GM19240 (cell line): Measurements from ENCODE around the gene AOPEP.
"Not testable (repeated sequence)": the region's sequence is repeated elsewhere in the genome, so short reads cannot be mapped to it uniquely, and the experiment has no call there.

Experiments
- DNase-seq: peaks from one replicate; pipeline ENCODE4 v3.0.0; 2011; ENCODE audit warnings: low spot score; ENCODE audit not compliant: insufficient read length

AOPEP gene

DNA sequence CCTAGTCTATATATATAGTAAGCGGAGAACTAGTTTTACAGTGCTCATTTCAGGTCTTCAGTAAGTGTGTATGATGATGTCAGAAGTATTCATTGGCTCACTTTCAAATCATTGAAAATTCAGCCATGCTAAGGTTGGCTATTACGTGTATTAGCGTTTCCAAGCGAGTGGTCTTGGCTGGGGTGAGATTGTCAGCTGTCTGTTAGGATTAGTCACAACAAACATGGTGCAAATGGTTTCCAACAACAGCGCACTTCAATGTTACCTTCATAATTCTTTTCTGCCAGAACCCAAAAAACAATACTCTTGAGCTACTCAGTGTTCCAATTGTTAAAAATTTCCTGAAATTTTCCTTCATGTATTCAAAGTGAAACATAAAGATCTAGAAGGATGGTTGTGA, 283.0 kb downstream of the AOPEP start:
- DNase-seq: no peak

DNA sequence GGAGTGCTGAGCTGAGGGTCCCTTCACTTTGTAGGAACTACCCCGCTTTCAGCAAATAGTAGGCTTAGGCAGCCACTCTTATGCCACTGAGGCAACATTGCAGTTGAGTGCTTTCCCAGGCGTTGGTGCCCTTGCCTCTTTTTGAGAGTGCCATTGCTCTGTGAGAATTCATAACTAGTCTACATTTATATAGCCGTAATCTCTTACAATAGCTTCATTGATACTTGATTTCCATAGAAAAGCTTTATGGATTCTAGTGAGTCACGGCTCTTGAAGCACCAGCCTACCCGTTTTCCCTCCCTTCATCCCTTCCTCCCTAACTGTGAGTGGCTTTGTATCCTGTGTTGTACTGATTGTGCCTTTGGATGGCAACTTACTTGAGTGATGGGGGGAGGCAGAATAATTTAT, 283.9 kb downstream of the AOPEP start:
- no peak for DNase-seq

DNA sequence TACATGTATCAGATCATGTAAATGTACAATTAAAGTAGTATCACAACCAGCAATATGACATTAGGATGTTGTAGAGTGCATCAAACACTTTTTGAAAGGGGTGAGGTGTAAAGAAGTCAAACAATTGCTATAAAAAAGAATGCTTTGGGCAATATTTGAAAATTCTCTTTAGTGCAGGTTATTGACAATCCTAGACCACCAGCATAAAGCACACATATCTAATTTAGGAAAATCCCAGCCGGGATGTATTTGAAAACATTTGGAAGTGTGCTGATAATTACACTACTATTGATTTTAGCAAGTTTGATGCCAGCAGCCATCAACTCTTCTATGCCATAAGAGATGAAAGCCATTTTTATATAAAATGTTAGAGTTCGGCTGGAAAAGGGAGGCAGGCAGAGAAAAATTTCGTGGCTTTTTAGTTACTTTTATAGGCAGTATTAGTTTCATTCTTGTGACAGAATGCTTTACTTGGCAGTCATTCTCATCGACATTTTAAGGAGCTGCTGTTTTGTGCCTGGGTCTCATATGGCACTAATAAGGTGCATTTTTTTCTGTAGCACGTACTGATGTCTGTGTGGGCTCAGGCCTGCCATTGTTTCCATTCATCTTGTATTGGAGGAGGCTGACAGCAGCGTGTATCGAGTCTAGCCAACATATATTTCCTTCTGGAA, 285.7 kb downstream of the AOPEP start:
- no peak for DNase-seq

DNA sequence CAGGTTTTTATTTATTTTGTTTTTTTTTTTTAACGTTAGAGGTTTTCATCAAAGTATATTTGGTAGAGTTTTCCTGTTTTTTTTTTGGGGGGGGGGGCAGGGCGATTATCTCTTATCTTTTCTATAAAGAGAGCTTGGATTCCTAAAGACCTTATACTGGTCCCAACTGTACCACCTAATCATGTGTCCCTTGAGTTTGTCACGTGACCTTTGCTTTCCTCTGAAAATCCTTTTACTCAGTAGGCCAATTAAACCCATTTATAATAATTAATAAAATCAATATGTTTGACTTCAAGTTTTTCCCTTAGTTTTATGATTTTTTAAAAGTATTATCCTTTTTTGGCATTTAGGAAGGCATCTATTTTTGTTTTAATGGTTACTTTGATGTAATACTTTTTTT, 286.4 kb downstream of the AOPEP start:
- DNase-seq: no peak

DNA sequence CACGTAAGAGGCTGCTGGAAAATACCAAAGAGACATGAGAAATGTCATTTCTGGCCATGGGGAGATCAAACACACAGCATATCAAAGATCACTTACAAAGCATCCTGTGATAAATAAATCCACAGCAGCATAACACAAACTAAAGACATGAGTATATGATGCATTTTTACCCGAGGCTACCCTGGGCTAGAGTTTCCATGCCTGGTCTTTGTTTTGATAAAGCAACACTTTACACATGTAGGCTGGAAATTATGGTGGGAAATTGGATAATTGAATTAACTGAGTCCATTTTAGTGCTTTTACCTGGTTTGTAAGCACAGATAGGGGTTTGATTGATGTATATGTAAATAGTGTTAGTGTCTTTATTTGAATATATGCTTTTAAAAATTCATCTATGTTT, 288.4 kb downstream of the AOPEP start:
- no peak for DNase-seq

DNA sequence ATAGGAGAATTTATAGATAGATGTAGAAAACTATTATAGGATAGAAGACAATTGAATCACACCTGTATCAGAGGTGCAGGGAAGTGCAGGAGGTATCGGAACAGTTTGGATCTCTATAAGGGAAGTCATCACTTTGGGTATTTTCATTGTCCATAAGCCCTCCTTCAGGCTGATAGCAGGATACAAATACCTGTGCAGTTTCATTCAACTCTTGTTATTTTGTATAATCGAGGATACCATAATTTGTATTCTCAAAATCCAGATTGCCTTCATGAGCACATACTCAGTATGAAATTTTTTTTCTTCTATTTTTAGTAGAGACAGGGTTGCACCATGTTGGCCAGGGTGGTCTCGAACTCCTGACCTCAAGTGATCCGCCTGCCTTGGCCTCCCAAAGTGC, 289.1 kb downstream of the AOPEP start:
- DNase-seq: no peak

DNA sequence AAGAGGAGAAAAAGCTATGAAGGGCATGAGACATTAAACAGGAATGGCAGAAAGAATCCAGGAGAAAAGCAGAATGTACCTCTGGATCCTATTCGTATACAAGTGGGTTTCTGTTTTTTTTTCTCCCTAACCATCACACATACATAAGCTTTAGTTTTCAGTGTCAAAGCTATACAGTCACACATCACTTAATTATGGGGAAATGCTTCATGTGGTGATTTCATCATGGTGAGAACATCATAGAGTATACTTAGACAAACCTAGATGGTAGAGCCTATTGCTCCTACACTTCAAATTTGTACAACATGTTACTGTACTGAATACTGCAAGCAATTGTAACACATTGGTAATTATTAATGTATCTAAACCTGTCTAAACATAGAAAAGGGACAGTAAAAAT, 290.6 kb downstream of the AOPEP start:
- no peak for DNase-seq

DNA sequence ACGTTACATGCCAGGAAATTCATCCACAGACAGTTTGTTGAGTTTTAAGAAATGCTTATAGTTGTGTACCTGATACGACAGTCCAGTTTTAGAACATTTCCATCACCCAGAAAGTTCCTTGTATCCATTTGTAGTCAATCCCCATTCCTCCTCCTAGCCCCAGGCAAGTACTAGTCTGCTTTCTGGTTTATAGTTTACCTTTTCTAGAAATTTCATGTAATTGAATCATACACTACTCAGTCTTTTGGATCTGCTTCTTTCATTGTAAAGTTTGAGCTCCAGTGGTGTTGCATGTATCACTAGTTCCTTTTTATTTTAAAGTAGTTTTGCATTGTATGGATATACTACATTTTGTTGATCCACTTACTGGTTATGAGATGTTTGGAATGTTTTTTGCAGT, 291.2 kb downstream of the AOPEP start:
- no peak for DNase-seq

DNA sequence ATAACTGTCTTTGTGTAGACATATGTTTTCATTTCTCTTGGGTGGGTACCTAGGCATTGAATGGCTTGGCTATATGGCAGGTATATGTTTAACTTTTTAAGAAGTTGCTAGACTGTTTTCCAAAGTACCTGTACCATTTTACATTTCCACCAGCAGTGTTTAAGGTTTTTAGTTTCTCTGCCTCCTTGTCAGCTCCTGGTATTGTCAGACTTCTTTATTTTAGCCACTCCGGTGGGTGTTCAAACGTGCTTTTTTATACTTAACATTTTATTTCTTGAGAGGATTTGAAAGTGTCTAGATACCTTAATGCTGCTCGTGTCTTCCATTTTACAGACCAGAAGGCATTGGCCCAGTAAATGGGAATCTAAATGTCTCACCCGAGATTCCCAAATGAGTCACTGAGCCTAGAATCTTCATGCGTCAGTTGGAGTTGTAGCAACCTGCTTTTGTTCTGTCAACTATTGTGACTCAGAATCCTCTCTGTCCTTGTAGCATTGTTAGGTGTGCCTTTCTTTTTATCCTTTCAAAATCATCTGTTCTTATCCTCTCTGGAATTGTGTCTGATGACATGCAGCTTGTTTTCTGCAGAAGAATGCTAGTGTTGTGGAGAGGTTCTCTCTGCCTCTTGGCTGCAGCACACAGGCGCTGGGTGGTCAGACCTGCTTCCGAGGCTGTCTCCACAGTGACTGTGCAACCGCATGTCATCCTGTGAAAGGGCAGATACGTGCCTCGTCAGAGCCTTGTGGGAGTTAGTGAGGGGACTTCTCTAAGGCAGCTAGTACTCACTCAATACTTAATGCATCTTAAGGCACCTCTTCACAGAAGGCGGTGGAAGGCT, 291.8 kb downstream of the AOPEP start:
- no peak for DNase-seq

DNA sequence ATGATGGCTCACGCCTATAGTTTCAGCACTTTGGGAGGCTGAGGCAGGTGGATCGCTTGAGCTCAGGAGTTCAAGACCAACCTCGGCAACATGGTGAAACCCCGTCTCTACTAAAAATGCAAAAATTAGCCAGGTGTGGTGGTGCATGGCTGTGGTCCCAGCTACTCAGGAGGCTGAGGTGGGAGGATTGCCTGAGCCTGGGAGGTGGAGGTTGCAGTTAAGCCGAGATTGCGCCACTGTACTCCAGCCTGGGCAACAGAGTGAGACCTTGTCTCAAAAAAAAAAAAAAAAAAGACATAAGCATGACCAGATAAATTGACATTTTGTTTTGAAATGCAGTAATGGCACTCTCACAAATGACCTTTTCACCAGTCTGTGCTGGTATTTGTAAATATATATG, 294.1 kb downstream of the AOPEP start:
- not testable (repeated sequence) for DNase-seq

DNA sequence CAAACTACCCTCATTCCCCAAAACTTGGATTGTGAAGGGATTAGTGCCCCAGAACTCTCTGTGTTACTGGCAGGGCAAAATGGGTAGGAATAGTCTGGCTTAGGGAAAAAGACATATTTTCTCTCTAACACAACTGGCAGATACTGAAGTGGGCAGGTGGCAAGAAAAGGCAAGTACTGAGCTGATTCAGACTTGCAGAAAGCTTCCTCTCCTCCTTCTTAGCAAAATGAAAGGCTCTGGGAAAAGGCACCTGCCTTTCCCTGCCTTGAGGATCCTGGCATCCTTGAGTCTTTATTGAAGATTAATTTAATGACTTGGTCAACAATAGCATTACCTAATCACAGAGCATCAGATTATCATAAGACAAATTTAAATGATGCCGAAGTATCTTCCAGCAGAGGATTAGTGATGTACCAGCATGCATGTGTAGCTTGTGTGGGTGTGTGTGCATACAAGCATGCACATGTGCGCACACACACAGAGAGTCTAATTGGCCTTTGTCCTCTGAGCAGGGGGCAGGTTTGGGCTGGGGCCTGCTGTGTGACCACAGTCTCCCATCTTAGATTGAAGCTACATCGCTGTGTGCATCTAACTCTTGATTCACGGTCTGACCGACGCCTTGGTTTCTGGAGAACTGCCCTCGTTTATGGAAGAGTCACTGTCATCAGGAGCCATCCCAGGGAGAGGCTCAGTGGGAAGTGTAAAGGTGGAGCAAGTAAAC, 294.8 kb downstream of the AOPEP start:
- no peak for DNase-seq

DNA sequence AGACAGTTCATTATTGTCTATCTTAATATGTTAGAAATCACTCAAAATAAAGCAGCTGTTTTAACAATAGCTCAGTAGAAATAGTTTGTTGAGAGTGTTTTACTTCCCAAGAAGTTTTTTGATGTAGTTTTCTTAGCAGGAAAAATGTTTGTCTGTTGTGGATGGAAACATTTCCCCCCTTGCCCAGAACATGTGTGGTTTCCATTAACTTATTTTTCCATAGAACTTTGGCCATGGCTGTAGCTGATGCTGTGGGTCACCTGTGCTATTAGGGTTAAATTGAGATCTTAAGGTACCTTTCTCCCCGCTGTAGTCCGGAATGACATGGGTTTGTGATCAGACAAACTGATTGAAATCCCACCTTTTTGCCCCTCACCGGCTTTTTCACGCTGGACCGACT, 296.2 kb downstream of the AOPEP start:
- no peak for DNase-seq

DNA sequence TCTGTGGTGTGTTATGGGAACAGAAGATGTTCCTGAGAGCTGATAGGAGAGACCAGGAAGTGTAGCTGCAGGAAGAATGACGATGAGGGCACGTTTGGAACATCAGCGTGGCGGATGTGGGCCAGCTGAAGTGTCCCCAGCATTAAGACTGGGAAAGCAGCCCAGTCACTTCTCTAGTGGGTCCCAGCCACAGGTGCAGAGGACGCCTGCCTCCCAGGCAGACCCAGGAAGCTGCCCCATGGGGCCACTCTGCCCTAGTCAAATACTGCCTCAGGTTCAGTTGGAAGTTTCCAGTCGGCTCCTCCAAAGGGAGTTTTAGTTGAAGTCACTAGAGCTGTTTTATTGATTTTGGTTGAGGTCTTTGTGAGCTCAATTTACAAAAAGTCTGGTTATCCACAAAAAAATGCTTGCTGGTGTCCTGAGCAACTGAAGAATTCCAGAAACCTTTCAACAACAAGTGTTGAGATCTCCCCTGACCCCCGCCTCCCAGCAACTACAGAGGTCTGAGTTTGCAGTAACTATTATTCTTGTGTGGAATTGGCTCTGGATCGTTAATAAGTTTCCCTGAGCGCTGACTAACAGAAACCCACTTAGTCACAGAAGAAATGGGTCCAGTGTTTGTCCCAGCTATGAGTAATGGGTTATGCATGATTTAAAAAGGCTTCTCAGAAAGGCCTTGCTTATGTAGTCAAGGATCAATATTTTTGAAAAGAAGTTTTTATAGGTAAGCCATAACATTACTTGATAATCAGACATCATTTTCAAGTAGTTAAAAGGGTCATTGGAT, 296.9 kb downstream of the AOPEP start:
- DNase-seq: no peak

DNA sequence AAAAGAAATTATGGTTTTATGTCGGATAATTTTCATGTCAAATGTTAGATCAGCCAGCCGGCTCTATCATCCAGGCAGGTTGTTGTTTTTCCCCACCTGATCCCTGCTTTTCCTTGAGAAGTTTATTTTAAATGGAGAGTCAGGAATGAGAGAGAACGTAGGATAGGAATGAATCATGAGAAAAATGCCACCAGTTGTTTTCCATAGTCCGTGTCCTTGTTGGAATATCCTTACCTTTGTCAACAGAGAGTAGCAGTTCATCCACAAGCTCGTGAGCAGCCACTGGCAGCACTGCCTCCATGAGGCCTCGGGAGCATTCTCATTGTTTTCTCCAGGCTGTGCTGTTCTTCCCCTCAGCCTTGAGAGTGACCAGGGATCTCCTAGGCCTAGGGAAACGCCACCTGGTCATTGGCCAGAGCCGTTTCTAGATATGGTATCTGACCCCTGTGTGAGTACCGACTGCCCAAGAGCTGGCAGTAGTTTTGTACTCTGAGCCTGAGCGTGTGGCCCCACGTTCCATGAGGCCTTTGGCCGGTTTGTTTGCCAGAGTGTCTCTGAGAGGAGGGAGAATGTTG, 297.7 kb downstream of the AOPEP start:
- DNase-seq: no peak

DNA sequence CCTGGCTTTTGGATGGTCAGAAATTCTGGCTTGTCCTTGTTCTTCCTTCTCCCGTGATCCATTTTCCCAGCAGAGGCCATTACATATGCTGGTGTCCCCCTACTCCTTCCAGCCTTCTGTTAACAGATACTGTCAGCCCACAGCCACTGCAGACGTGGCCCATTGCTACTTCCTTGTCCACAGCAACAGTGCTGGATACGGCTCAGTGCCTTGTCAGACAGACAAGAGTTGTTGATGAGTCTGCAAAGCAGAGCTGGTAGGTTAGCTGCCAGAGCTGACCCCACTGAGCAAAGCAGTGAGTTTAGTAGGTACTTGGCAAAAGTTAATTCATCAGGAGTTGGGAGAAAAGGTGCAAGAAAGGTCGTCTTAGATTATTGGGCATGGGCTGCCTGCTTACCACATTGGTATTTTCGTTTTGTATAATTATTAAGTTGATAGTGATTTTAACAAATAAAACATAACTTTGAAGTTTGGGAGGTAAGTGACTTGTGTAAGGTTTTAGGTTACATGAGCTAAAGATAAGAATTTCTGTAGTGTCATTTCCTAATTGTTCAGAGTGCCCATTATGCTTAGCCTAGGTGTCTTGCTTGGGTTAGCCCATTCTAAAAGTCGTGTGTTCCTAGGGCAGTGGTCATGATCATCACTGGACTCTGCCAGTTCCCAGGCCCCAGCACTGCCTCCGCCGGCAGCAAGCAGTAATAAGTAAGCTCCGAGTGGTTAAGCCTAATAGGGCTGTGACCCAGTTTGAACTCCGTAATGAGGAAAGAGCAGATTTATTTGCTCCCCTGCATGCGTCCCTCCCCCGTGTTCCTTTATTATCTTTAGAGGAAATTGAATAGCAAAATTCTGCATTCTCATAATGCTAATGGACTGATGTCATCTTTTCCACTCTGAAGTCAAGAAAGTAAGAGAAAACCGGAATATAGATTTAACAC, 299.0 kb downstream of the AOPEP start:
- DNase-seq: no peak

DNA sequence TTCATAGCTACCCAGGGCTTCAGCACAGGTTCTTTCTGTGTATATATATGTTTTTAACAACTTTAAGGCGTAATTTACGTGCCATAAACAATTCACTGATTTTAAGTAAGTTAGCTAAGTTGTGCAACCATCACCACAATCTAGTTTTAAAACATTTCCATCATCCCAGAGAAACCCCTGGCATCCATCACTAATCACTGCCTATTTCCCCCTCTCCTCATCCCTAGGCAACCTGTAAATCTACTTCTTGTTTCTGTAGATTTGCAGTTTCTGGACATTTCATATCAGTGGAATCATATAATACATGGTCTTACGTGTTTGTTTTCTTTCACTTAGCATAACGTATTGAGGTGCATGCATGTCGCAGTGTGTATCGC, 299.6 kb downstream of the AOPEP start:
- no peak for DNase-seq

DNA sequence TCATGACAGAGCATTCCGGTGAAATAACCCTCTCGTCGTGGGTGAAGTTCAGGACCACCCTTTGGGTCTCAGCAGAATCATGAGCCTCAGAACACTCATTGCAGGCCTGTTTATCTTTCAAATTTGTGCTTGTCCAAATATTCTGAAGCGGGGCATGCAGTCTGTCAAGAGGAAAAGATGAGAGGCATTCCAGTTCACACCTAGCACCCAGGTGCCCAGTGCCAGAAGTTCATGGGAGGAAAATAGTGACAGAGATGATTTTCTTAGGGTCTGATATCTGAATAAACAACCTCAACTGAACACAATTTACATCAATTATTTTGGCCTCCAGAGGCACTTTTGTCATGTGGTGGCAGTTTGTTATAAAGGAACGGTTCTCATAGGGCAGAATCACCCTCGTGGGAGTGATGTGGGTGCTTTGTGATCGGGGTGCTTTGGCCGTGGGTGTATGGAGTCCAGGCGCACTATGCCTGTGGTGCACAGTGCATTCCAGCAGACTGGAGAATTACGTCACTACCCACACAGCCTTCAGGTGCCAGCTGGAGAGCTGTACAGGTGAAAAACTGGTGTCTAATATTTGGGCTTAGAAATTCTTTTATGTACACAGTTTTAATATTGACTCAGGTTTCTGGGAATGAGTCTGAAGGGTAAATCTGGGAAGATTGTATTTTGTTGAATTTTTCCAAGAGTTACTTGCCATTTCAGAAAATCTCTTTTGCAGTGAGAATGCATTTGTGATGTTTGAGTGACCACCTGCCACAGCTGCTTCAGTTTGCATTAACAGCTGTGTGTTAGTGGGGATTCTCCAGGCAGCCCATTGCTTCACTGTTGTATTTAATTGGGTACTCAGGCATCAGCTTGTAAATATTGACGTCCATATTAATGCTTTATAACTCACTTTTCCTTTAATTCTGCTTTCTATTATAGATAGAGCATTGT, 301.7 kb downstream of the AOPEP start:
- DNase-seq: no peak

DNA sequence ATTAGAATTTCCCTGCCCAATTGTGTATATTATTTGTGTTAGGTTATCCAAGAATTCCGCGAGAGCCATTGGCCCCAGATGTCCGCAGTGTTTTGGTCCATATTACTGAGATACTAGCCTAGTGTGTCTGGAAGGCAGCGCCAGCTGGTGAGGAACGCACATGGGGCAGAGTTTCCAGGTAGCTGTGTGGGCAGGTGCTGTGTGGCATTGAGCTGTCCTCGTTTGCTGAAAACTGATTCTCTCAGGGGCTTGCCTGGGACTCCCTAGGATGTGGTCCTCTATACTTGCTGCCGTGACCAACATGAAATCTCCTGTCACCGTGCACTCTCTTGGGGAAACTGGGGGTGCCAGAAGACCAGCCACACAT, 302.3 kb downstream of the AOPEP start:
- no peak for DNase-seq

DNA sequence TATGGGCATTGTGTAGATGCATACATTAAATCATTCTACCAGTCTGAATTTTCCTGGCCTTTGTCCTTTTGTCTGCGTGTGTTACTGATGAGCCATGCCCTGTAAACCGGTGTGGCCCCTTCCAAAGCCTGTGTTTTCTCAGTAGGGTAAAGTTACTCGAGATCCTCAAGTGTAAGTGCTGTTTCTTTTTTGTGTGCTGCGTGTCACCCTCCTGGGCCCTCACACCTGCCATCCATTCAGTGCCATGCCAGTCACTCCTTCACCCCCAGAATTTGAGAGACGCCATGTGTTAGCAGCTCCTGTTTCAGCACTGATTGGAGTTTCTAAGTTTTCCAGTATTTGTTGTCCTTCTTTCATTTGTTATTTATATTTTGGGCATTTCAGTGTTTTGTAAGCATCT, 302.8 kb downstream of the AOPEP start:
- no peak for DNase-seq
